T-helper 9 cell (primary cell): ENCODE data around the gene ACMSD.
"Not testable (repeated sequence)": the region's sequence is repeated elsewhere in the genome, so short reads cannot be mapped to it uniquely, and the experiment has no call there.

Experiments
- DNase-seq: peaks from one replicate; pipeline ENCODE4 v3.0.0-alpha.2; 2020
- total RNA-seq, 2 donors: gene quantifications; one replicate each; lab custom pipeline; 2026; lab: John Stamatoyannopoulos, UW

The ACMSD gene
- 0 reads per million in 2 donors for total RNA-seq

DNA sequence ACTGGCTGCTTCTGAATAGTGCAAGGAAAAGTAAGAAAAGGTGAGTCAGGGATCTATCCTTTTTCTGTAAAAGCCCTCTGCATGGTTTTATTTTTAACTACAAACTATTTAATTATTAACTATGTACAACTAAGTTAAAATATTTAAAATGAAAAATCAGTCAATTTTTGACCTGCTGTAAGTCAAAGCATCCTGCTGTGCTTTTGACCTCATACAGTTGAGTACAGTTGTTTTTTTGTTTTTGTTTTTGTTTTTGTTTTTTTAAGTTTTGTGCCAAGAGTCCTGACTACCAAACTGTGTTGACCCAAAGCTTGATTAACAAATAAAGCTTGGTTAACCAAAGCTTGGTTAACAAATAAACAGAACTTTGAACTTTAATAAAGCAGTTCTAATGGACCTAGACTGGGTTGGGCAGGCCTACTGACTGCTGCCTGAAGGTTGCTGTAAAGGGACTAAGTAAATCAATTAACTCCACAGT lies at the start of gene ACMSD:
Gene ACMSD (plus strand): TSS at position 474 of the 478 bp plus-strand sequence. CDS start 67 bp downstream, outside the sequence.
- DNase-seq = no peak

DNA sequence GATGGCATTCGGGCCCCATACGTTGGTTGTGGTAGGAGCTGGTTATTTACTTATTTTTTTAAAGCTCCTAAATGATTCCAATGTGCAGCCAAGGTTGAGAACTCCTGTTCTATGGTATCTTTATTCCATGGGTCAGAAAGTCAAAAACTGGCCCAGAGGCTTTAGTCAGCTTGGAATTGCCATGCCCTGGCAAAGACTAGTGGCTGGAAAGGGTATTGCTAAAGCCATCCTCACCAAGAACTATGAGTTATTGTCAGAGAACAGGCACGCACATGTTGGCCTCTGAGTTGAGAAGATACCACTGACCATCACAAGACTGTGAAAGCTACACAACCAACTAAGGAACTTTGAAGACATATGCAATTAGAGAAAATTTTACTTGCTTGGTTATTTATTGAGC lies 47.9 kb upstream of the ACMSD start:
- DNase-seq = no peak

DNA sequence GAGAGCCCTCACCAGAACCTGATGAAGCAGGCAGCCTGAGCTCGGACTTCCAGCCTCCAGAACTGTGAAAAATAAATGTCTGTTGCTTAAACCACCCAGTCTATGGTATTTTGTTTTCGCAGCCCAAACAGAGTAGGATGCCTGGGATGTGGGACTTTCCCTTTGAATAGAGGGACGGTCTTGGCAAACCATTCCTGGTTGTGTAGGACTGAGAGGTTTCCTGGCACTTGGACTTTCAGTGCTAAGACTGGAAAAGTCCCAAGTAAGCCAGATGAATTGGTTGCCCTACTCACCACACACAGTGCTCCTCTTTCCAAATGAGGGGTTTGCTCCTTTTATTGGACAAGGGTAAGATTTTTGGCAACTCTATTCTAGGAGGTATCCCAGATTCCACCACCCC lies 46.8 kb upstream of the ACMSD start:
- no peak for DNase-seq

DNA sequence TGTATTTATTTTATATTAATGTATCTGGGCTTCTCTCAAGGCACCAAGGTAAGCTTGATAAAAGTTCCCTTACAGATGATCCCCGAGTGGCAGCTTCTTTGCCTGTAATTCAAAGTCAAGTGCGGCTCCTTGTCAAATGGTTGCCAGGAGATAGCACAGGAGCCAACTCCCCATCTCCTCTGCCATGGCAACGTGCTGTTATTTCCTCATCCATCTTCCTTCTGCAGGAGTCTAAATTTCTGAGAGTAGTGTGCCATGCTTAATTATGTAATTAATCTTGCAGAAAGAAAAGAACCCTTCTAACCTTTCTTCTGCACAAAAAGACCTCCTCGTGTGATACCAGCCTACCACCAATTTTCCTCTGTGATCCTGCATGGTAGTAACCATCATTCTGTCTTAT lies 46.2 kb upstream of the ACMSD start:
- DNase-seq = no peak

DNA sequence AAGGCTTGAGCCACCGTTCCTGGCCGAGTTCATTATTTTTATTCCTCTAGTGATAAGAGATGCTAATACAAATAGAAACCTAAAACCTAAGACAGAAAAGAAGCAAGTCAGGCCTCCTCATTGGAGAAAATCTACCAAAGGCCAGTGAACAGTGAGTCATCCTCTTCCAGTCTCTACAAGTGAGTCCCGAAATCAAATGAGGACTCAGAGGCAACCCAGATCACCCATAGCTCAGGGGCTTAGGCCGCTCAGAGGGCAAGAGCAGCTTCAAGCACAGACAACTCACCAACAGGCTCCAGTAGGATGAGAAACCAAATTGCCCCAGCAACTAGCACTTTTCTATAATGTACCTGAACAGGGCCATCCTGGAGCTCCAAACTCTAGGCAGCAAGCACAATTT lies 42.7 kb upstream of the ACMSD start:
- no peak for DNase-seq

DNA sequence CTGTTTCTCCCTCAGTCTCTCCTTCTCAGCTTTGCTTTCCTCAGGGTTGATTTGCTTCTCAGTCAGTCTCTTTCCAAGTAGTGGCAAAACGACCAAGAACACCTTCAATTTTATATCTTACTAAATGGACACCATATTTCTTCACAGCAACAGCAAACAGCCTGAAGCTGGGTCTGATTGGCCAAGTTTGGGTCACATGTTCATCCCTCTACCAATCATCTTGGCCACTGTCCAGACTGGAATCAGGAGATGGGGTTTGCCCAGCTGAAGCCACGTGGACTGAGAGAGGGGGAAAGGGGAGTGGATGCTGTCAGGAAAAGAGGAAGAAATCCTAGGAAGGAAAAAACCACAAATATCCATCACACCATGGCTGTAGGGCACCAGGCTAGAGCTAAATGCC lies 42.0 kb upstream of the ACMSD start:
- DNase-seq = no peak

DNA sequence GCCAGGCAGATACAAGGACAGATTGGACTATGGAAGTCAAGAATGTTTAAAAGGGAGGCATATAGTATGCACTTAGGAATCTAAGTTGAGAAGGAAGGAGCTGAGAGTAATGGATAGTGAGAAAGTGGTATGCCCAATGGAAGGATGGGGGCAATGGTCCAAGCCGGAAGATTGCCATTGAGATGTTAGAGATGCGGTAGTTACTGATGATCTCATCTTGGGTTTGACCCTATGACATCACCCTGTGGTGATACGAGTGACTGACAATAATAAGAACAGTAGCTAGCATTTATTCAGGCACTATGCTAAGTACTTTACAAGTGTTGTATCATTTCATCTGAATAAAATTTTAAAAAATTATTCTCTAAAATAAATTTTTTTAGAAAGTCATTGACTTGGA lies 38.5 kb upstream of the ACMSD start:
- no peak for DNase-seq

DNA sequence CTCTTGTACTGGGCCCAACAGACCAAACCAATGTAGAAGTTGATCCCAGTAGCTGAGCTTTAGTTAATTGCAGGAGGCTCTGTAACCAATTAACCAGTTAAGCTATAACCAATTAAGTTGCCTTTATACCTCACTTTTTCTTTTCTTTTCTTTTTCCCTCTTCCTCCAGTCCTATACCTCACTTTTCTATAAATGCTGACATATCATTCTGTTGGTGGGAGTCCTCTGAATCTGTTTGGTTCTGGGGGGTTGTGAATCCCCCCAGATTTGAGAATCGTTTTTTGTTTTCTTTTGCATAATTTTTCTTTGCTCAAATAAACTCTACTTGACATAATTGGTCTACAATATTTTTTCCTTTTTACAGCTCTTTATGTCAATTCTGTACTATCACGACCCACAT lies 38.1 kb upstream of the ACMSD start:
- DNase-seq = no peak

DNA sequence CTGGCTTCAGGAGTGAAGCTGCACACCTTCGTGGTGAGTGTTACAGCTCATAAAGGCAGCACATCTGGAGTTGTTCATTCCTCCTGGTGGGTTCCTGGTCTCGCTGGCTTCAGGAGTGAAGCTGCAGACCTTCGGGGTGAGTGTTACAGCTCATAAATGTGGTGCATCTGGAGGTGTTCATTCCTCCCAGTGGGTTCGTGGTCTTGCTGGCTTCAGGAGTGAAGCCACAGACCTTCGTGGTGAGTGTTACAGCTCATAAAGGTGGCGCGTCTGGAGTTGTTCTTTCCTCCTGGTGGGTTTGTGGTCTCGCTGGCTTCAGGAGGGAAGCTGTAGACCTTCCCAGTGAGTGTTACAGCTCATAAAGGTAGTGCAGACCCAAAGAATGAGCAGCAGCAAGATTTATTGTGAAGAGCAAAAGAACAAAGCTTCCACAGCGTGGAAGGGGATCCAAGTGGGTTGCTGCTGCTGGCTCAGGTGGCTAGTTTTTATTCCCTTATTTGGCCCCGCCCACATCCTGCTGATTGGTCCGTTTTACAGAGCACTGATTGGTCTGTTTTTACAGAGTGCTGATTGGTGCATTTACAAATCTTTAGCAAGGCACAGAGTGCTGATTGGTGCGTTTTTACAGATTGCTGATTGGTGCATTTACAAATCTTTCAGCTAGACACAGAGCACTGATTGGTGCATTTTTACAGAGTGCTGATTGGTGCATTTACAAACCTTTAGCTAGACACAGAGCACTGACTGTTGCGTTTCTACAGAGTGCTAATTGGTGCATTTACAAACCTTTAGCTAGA lies 34.6 kb upstream of the ACMSD start:
- DNase-seq = not testable (repeated sequence)

DNA sequence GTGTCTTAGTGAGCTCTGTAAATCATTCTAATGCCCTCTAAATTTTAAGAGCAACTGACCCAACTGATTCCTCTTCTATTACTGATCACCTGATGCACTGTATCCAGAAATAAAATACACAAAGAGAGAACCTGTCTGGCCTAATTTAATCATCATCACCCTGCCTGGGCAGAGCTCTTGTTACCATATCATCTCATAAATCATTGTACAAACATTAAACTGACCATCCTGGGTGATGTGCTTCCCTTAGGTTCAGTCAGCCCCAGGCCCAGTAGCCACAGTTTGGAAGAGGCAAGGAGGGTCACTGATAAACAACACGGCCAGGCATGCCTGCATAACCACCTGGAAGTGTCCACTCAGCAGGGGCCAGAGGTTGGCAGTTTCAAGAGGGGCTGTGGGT lies 22.7 kb upstream of the ACMSD start:
- DNase-seq = no peak

DNA sequence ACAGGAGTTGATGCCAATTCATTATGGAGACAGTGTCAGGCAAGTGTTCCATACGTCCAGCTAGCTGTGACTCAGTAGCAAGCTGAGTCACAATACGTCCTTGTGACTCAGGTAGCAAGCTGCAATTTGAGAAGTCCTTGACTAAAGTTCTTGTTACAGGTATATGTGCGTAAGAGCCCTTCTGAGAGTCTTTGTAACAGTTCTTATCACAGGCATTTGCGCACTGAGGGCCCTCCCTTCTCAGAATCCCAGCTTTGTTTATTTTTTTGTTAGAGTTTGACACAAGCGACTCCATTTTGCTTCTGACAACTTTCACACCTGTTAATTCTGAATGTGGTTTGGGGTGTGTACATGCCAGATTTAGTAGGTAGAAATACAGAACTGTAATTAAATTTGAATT lies 20.1 kb upstream of the ACMSD start:
- DNase-seq = no peak

DNA sequence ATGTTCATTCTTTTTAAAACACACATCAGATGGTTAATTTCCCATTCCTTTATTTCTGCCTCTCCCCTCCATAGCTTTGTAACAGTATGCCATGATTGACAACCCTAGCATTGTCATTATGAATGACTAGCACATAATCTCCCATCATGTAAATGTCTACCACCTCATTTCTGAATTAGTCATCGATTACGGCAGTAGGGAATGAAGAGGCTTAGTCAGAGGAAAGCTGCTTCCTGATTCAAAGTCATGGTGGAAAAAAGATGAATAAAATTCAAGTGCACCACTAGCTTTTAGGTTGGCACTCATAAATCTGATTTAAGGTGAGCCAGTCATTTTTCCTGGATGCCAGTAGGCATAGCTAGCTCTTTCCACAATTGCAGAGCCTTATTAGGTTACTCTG lies 19.1 kb upstream of the ACMSD start:
- no peak for DNase-seq

DNA sequence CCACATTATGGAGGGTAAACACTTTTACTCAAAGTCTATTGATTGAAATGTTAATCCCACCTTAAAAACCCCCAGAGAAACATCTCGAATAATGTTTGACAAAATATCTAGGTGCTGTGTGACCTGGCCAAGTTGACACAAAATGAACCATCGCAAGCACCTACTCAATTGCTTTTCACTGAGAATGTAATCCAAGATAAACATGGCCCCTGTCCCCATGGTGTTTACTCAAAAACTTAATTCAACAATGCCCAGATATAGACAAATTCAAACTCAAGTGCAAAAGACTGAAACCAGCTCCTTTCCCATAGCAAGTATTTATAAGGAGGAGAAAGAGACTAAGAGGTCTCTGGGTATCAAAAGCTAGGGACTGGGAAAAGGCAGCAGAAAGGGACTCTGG lies 15.0 kb upstream of the ACMSD start:
- no peak for DNase-seq

DNA sequence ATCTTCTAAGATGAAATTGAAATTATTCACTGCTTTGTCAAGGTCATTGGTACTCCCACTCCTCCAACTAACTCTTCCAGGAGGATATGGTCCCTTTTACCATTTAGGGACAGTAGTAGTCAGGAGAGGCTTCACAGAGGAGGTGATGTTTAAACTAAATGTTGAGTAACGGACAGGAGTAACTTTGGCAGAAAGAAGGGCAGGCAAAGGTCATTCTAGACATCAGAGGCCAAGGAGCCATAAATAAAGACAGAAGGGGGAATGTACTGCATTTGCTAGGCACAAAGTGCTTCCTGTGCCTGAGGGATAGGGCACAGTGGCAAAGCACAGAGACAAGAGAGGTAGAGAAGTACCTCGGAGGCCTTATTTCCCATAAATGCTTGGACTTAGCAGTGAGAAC lies 14.6 kb upstream of the ACMSD start:
- no peak for DNase-seq

DNA sequence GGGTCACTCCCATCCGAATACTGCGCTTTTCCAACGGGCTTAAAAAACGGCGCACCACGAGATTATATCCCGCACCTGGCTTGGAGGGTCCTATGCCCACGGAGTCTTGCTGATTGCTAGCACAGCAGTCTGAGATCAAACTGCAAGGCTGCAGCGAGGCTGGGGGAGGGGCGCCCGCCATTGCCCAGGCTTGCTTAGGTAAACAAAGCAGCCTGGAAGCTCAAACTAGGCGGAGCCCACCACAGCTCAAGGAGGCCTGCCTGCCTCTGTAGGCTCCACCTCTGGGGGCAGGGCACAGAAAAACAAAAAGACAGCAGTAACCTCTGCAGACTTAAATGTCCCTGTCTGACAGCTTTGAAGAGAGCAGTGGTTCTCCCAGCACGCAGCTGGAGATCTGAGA lies 12.7 kb upstream of the ACMSD start:
- DNase-seq = not testable (repeated sequence)

DNA sequence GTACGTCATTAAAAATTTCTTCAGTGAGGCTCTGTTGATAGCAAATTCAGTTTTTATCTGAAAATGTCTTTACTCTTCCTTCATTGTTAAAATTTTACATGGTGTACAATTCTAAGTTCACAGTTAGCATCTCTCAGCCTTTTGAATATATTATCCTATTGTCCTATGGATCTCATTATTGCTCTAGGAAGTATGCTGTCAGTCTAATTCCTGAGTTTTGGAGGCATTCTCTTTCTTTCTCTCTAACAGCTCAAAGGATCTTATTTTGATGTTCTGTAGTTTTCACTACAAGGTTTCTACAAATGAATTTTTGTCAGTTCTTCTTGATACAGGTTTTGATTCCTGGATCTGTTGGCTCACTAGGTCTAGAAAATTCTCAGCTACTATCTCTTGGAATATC lies 2.9 kb upstream of the ACMSD start:
- DNase-seq = no peak

DNA sequence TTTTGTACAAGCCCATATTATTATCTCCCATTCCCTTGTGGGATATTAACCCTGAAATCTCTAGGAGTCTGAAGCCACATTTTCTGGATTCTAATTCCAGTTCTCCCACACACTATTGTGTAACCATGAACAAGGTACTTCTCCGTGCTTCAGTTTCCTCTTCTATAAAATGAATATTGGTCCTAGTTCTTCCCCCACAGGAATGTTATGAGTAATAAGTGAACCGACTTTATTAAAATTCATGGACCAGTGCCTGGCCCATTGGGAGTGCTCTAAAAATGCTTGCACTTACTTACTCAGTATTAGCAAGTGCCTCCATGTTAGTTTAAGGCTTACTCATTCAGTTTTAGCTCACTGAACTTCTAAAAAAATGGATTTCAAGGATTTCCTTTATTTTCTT lies 1.4 kb upstream of the ACMSD start:
- no peak for DNase-seq

DNA sequence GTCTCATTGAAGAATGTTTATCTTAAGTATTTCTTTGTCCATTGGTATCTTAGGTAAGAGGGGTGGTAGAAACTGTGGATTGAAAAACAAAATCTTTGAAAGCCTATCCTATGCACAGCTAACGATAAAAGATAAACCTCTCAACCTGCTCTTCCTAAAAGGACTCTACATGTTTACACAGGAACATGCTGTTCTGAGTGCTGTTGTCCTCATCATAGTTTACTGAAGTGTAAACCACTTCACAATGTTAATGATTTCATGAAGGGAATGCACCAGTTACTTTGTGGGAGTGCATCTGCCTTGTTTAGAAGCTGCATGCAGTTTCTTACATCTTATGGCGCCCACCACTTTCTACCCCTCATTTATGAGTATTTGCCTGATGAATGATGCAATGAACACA lies 1.2 kb downstream of the ACMSD start:
- DNase-seq = no peak

DNA sequence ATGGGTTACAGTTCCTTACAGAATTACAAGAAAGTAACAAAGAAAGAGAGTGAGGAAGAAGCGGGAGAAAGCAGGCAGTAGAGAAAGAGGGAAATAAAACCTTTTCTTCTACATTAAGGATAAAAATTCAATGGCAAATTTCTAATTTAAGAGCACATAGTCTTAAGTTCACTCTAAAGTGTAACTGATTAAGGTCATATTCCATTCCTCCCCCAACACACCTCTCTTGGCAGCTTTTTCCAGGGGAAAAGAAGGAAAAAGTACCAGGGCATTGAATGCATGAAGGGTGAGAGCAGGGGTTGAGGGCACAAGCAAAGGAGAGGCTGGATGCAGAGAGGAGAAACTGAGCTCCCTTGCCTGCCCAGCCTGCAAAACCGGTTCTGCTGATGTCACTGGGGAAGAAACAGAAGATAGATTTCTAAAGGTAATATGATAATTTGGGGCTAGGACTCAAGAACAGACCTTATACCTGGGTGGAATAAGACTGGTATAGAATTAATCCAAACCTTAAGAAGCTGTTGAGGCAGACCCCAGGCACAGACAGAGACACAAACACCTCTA lies 4.6 kb downstream of the ACMSD start:
- DNase-seq = no peak

DNA sequence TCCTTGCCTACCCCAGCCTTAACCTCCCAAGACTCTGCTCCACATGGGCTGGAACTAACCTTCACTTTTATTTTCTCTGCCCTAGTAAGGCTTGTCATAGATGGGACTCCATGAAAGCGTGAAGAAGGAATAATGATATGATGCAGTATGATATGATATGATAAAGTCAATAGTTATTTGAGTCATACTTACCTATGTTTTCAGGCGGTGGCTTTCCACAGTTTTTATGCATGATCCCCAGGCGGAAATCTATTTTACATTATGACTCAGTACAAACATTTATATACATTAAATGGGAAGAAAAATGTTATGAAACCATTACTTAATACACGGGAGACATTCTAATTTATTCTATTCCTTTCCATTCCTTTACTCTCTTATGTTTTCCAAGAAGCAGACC lies 5.6 kb downstream of the ACMSD start:
- DNase-seq = no peak

DNA sequence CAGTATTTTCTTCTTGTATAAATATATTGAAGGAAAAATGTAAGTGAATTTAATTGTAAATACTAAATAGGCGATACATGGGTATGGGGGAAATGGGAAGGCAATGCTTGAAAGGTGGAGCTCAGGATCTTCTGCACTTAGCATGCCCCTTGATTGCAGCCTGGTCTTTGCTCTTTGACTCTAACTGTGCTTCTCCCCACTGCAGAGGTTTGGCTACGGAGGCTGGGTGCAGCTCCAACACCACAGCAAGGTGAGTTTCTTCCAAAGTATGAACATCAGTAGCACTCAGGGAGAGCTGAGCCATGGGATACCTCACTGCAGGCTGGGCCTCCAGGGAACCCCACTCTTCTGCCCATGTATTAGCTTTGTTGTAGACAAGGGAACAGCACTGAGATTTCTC lies 6.6 kb downstream of the ACMSD start:
- DNase-seq = no peak

DNA sequence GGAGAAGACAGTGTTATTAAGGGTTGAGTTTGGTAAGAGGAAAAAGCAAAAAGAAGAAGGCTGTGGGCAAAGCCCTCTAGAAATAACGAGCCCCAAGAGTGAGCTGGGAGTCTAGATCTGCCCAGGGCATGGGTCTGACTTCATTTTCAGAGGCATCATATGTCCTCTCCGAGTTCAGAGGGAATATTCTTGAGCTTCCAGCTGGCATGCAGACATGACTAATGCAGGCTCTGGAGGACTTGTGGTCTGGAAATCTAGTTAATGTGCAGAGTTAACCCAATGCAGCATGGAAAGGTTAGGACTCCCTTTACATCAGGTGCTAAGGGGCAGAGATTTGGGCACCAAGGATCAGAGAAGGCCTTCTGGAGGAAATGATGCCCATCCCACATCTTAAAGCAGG lies 7.3 kb downstream of the ACMSD start:
- DNase-seq = no peak

DNA sequence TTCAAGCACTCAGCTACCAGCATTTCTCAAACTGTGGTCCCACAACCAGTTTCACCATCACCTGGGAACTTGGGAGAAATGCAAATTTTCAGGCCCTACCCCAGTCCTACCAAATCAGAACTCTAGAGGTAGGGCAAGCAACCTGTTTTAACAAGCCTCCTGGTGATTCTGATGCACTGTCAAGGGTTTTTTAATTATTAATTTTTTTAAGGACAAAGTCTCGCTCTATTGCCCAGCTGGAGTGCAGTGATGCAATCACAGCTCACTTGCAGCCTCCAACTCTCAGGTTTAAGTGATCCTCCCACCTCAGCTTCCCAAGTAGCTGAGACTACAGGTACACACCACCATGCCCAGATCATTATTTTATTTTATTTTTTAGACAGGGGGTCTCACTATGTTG lies 7.8 kb downstream of the ACMSD start:
- DNase-seq = no peak

DNA sequence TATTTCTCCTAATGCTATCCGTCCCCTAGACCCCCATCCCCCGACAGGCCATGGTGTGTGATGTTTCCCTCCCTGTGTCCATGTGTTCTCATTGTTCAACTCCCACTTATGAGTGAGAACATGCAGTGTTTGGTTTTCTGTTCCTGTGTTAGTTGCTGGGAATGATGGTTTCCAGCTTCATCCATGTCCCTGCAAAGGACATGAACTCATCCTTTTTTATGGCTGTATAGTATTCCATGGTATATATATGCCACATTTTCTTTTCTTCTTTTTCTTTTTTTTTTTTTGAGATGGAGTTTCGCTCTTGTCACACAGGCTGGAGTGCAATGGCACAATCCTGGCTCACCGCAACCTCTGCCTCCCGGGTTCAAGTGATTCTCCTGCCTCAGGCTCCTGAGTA lies 9.2 kb downstream of the ACMSD start:
- not testable (repeated sequence) for DNase-seq

DNA sequence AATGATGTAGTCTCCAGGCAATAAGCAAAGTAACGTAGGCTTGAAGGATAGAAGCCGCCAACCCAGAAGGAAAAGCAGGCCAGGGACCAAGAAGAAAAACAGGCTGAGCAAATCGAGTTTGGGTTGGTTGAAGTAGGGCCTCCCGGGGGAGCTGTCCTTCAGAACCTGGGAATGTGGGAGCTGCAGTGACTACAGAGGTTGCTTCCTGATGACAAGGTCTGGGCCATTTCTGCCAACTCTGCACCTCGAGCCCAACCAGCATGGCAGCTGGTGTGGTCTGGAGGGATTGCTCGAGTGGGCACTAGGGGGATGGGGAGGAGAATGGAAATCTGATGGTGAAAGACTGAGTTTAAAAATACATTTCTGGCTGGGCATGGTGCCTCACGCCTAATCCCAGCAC lies 14.1 kb downstream of the ACMSD start:
- no peak for DNase-seq
